Measurements from ENCODE around the gene PITPNC1.

DNA sequence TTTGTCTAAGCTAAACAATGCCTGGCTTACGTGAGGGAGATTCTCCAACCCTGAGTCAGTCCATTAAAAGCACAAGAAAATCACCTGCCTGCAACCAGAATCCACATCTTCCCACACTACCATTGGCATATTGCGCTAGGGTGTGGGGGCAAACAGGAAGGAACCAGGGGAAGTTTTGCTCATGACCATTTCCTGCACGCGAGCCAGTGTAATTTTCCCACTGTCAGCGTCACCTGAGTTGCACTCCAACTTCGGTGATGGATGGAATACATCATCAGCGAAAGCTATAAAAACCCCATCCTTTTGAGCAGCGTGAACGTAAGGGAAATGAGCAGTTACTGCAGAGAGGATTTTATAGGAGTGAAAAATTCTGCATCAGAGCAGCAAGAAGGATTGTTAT, 172.7 kb downstream of the PITPNC1 start:
- TF ChIP-seq EZH2 (IDR thresholded peaks at IDR 0.05; ENCODE audit: borderline replicate concordance, low read depth, low read length, poor library complexity, severe bottlenecking): no peak
- TF ChIP-seq, protein P1, sequence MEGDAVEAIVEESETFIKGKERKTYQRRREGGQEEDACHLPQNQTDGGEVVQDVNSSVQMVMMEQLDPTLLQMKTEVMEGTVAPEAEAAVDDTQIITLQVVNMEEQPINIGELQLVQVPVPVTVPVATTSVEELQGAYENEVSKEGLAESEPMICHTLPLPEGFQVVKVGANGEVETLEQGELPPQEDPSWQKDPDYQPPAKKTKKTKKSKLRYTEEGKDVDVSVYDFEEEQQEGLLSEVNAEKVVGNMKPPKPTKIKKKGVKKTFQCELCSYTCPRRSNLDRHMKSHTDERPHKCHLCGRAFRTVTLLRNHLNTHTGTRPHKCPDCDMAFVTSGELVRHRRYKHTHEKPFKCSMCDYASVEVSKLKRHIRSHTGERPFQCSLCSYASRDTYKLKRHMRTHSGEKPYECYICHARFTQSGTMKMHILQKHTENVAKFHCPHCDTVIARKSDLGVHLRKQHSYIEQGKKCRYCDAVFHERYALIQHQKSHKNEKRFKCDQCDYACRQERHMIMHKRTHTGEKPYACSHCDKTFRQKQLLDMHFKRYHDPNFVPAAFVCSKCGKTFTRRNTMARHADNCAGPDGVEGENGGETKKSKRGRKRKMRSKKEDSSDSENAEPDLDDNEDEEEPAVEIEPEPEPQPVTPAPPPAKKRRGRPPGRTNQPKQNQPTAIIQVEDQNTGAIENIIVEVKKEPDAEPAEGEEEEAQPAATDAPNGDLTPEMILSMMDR (conservative IDR thresholded peaks at IDR 0.05; ENCODE audit: low read depth, low read length): no peak

All from A673 (cell line).